GM23338 (cell line): ENCODE measurements around the gene AHDC1. TPM values are rescaled to one million over a fixed set of nuclear protein-coding genes. Genes with fewer than 3 reads are reported as not detected.

Experiments
- ATAC-seq: fragments of 200-7000 bp; cut with Tn5 transposase; 3 replicates; pipeline ENCODE4 v1.9.1; 2020
- DNase-seq: peaks from one replicate; pipeline ENCODE4 v3.0.0-alpha.2; 2015; ENCODE audit warnings: low spot score
- H2AFZ ChIP-seq: fragments of 200-600 bp; sonication (generic); 2 replicates; pipeline ENCODE4 v1.8.0; 2016; ENCODE audit warnings: antibody characterized with exemption, mild to moderate bottlenecking, moderate library complexity
- H3F3A ChIP-seq: fragments of 200-600 bp; sonication (generic); replicated peaks from 2 replicates; pipeline ENCODE4 v1.8.0; 2017; ENCODE audit warnings: antibody characterized with exemption, mixed run types, low read depth
- H3K27ac ChIP-seq: fragments of 200-600 bp; sonication (generic); 2 replicates; pipeline ENCODE4 v1.6.1; 2016; ENCODE audit warnings: low read depth
- H3K27me3 ChIP-seq: fragments of 200-600 bp; sonication (generic); 2 replicates; pipeline ENCODE4 v1.8.0; 2016; ENCODE audit warnings: mild to moderate bottlenecking, mixed run types, moderate library complexity; ENCODE audit not compliant: insufficient read depth
- H3K36me3 ChIP-seq: fragments of 200-600 bp; sonication (generic); 2 replicates; pipeline ENCODE4 v1.8.0; 2016; ENCODE audit warnings: mild to moderate bottlenecking; ENCODE audit not compliant: insufficient read depth
- H3K4me1 ChIP-seq: fragments of 200-600 bp; sonication (generic); 2 replicates; pipeline ENCODE4 v1.8.0; 2016; ENCODE audit warnings: mild to moderate bottlenecking, moderate library complexity; ENCODE audit not compliant: insufficient read depth
- H3K4me2 ChIP-seq: fragments of 200-600 bp; sonication (generic); 2 replicates; pipeline ENCODE4 v1.7.1; 2017; ENCODE audit warnings: mixed run types
- H3K4me3 ChIP-seq: fragments of 200-600 bp; sonication (generic); 2 replicates; pipeline ENCODE4 v1.6.1; 2016; ENCODE audit warnings: mixed run types
- H3K79me2 ChIP-seq: fragments of 200-600 bp; sonication (generic); replicated peaks from 2 replicates; pipeline ENCODE4 v1.8.0; 2017; ENCODE audit warnings: mild to moderate bottlenecking; ENCODE audit not compliant: insufficient read depth
- H3K9me2 ChIP-seq: fragments of 200-600 bp; sonication (generic); 2 replicates; pipeline ENCODE4 v1.8.0; 2017; ENCODE audit not compliant: insufficient read depth
- H4K20me1 ChIP-seq: fragments of 200-600 bp; sonication (generic); replicated peaks from 2 replicates; pipeline ENCODE4 v1.8.0; 2017; ENCODE audit warnings: mild to moderate bottlenecking; ENCODE audit not compliant: insufficient read depth
- H3K27ac Mint-ChIP-seq: 2 replicates; pipeline ENCODE4 v1.8.0; 2020; ENCODE audit warnings: inconsistent platforms, mild to moderate bottlenecking, moderate library complexity, mixed read lengths
- H3K27me3 Mint-ChIP-seq: 3 replicates; pipeline ENCODE4 v1.8.0; 2022; ENCODE audit warnings: low read depth, mild to moderate bottlenecking, moderate library complexity, mixed read lengths, inconsistent platforms; ENCODE audit not compliant: insufficient read depth, poor library complexity
- H3K36me3 Mint-ChIP-seq: 3 replicates; pipeline ENCODE4 v1.8.0; 2021; ENCODE audit warnings: low read depth, mild to moderate bottlenecking, inconsistent platforms, moderate library complexity, mixed read lengths
- H3K4me1 Mint-ChIP-seq: 3 replicates; pipeline ENCODE4 v1.8.0; 2020; ENCODE audit warnings: mild to moderate bottlenecking, inconsistent platforms, mixed read lengths
- H3K4me3 Mint-ChIP-seq: 3 replicates; pipeline ENCODE4 v1.8.0; 2021; ENCODE audit warnings: moderate library complexity, mild to moderate bottlenecking, inconsistent platforms, mixed read lengths
- H3K9me3 Mint-ChIP-seq: 3 replicates; pipeline ENCODE4 v1.8.0; 2020; ENCODE audit warnings: moderate library complexity, mild to moderate bottlenecking, inconsistent platforms, mixed read lengths
- CREB1 ChIP-seq: fragments of 250-450 bp; sonication (Bioruptor Pico); IDR thresholded peaks from 2 replicates; pipeline ENCODE4 v1.5.0; 2020; ENCODE audit warnings: low read depth, mild to moderate bottlenecking, moderate library complexity
- CTCF ChIP-seq, 2 experiments: fragments of 200-600 bp in 1 of 2; sonication (generic) in 1 of 2; conservative IDR thresholded peaks; 2 replicates each; pipeline versions ENCODE4 v1.5.1 to v1.6.1; 2016 to 2017; ENCODE audit warnings: antibody characterized with exemption in 2 of 2, low read depth in 2 of 2, mild to moderate bottlenecking in 2 of 2, moderate library complexity in 1 of 2
- ETS1 ChIP-seq: IDR thresholded peaks from 2 replicates; pipeline ENCODE4 v1.6.1; 2016; ENCODE audit warnings: antibody characterized with exemption
- EZH2 ChIP-seq: fragments of 200-600 bp; sonication (generic); IDR thresholded peaks from one replicate; pipeline ENCODE4 v1.8.0; 2017; ENCODE audit warnings: antibody characterized with exemption, mild to moderate bottlenecking, low read depth; ENCODE audit not compliant: unreplicated experiment
- EZH2phosphoT487 ChIP-seq: fragments of 200-600 bp; sonication (generic); IDR thresholded peaks from one replicate; pipeline ENCODE4 v1.8.1; 2018; ENCODE audit warnings: antibody characterized with exemption; ENCODE audit not compliant: unreplicated experiment
- NANOG ChIP-seq: IDR thresholded peaks from 2 replicates; pipeline ENCODE4 v1.6.1; 2016; ENCODE audit warnings: antibody characterized with exemption, borderline replicate concordance
- POLR2AphosphoS5 ChIP-seq: IDR thresholded peaks from 2 replicates; pipeline ENCODE4 v1.6.1; 2016; ENCODE audit warnings: antibody characterized with exemption, low read depth
- REST ChIP-seq: IDR thresholded peaks from one replicate; pipeline ENCODE4 v1.6.1; 2018; ENCODE audit warnings: antibody characterized with exemption; ENCODE audit not compliant: unreplicated experiment
- ZNF462 ChIP-seq: fragments of 250-450 bp; sonication (Bioruptor Pico); IDR thresholded peaks from 2 replicates; pipeline ENCODE4 v1.5.0; 2020; ENCODE audit warnings: mild to moderate bottlenecking, moderate library complexity
- polyA plus RNA-seq: library from polyadenylated mRNA; unstranded; fragments of >200 nt; fragmentation: Nextera tagmentation; extraction: Ambion mirVana; gene quantifications from 2 replicates; pipeline ENCODE4 v1.2.1, GENCODE V29; 2016
- total RNA-seq: library from RNA; depleted of rRNA; stranded (reverse); fragments of >200 nt; shearing (Covaris generic); gene quantifications from 2 replicates; pipeline ENCODE4 v1.2.3, GENCODE V29; 2014

Gene AHDC1
- total and polyA plus RNA-seq, 2 experiments from 2014 or later = 8.3 to 22.2 TPM

- TF ChIP-seq CTCF (conservative IDR thresholded peaks at IDR 0.05; ENCODE audit: low read depth in 2 of 2) (no peak), POLR2AphosphoS5 (no peak), EZH2phosphoT487 (no peak)
These were observed 59.1 kb downstream of the AHDC1 start (continued) for GRCh38 chr1:27544834-27545233.

GRCh38 chr1:27543284-27543683 is 60.7 kb downstream of the AHDC1 start:
- H3F3A ChIP-seq = 0 out of 2 replicates have a peak, but pooled peaks cover 12% of the 10 kb centered on the region
- peaks cover 21% of the 10 kb centered on the region for H3K27me3 Mint-ChIP-seq
- no peak for DNase-seq
- H3K9me2 ChIP-seq = no peaks in the 10 kb centered on the region
- H3K27me3 ChIP-seq = no peaks in the 10 kb centered on the region
- H3K4me1 ChIP-seq = peaks cover 20% of the 10 kb centered on the region
- H3K27ac Mint-ChIP-seq = peak overlapping the region; percentile 66; the same call in 1 of the 2 replicates
- peaks cover 41% of the 10 kb centered on the region for H3K4me1 Mint-ChIP-seq
- H3K27ac ChIP-seq = peak overlapping the region; percentile 76
- no peak for ATAC-seq
- no peak for TF ChIP-seq CTCF (conservative IDR thresholded peaks at IDR 0.05; ENCODE audit: low read depth in 2 of 2)
- no peak for TF ChIP-seq CREB1 (CRISPR knock-in tag)
- TF ChIP-seq NANOG = no peak
- no peak for TF ChIP-seq EZH2
- TF ChIP-seq ZNF462 (CRISPR knock-in tag) = no peak
- TF ChIP-seq ETS1 = no peak
- TF ChIP-seq REST = no peak
- no peak overlapping the region for H3K4me3 ChIP-seq
- H3K36me3 ChIP-seq = no peaks in the 10 kb centered on the region
- H3K9me3 Mint-ChIP-seq = no peaks in the 10 kb centered on the region
- H2AFZ ChIP-seq = no peak overlapping the region
- H3K4me3 Mint-ChIP-seq = no peak overlapping the region; the same call in 2 of the 3 replicates
- peaks cover 21% of the 10 kb centered on the region for H3K36me3 Mint-ChIP-seq
- no peak overlapping the region for H3K4me2 ChIP-seq
- H4K20me1 ChIP-seq = no peaks in the 10 kb centered on the region; the same call in 1 of the 2 replicates
- H3K79me2 ChIP-seq = no peaks in the 10 kb centered on the region
